Gastrocnemius medialis (tissue), 4 donors: ENCODE data around the gene TTC17. TPM values are rescaled to one million over a fixed set of nuclear protein-coding genes. Genes with fewer than 3 reads are reported as not detected.
"Not testable (repeated sequence)": the region's sequence is repeated elsewhere in the genome, so short reads cannot be mapped to it uniquely, and the experiment has no call there.

Experiments used
- ATAC-seq, 2 donors: fragments of 150-250 bp; one replicate each; pipeline ENCODE4 v1.9.1; 2016
- DNase-seq, 2 donors: peaks; one replicate each; pipeline ENCODE4 v3.0.0-alpha.2; 2019
- H3K27ac ChIP-seq, 4 donors: fragments of 200-600 bp; sonication (generic); 1 replicate in 1 of 4; 2 replicates in 3 of 4; pipeline ENCODE4 v1.5.1; 2016 to 2018; ENCODE audit warnings: mild to moderate bottlenecking in 2 of 4, moderate library complexity in 1 of 4
- H3K27me3 ChIP-seq, 3 donors: fragments of 200-600 bp; sonication (generic) in 2 of 3; 1 replicate in 1 of 3; 2 replicates in 2 of 3; pipeline versions ENCODE4 v1.5.1 to v1.6.0; 2016 to 2019; ENCODE audit warnings: mild to moderate bottlenecking in 1 of 3, moderate library complexity in 1 of 3
- H3K36me3 ChIP-seq, 2 donors: fragments of 200-600 bp; sonication (generic) in 1 of 2; one replicate each; pipeline ENCODE4 v1.5.1; 2017 to 2018
- H3K4me1 ChIP-seq, 2 donors: fragments of 200-600 bp; sonication (generic) in 1 of 2; one replicate each; pipeline ENCODE4 v1.5.1; 2016 to 2017; ENCODE audit warnings: mild to moderate bottlenecking in 2 of 2
- H3K4me3 ChIP-seq, 4 donors: fragments of 200-600 bp; sonication (generic) in 3 of 4; 1 replicate in 1 of 4; 2 replicates in 3 of 4; pipeline ENCODE4 v1.5.1; 2016 to 2019; ENCODE audit warnings: mild to moderate bottlenecking in 2 of 4
- H3K9me3 ChIP-seq, 3 donors: fragments of 200-600 bp; sonication (generic) in 2 of 3; 1 replicate in 1 of 3; 2 replicates in 2 of 3; pipeline ENCODE4 v1.5.1; 2016 to 2019
- CTCF ChIP-seq, 5 experiments: fragments of 450-650 bp in 3 of 5; fragments of 200-600 bp in 2 of 5; sonication (generic) in 2 of 5; IDR thresholded peaks in 4 of 5; conservative IDR thresholded peaks in 1 of 5; 1 replicate in 4 of 5; 2 replicates in 1 of 5; pipeline ENCODE4 v1.5.1; 2016 to 2019; ENCODE audit warnings: antibody characterized with exemption in 5 of 5, mild to moderate bottlenecking in 3 of 5, moderate library complexity in 3 of 5
- POLR2A ChIP-seq, 2 donors: fragments of 450-650 bp; IDR thresholded peaks; one replicate each; pipeline ENCODE4 v1.6.1; 2017; ENCODE audit warnings: antibody characterized with exemption in 2 of 2, mild to moderate bottlenecking in 2 of 2, moderate library complexity in 2 of 2
- in situ Hi-C, 4 donors: fragments of 200-750 bp; cut with MboI; loops; one replicate each; pipeline versions ENCODE4 v1.15.0 to v1.8.0; 2017; ENCODE audit warnings: low sequenced_read_pairs in 4 of 4
- intact Hi-C: fragments of 100-400 bp; cut with DNase I; formaldehyde crosslinking; loops from one replicate; pipeline ENCODE4 v1.15.1; 2023; ENCODE audit warnings: low total_unique reads
- total RNA-seq, 4 donors: library from RNA; depleted of rRNA; stranded (reverse); fragments of >200 nt; gene quantifications; one replicate each; pipeline versions ENCODE4 v1.1.0 to v1.2.3, GENCODE V29; 2016

The TTC17 gene
- total RNA-seq, 4 donors from 2014 or later: 31.6 to 69.0 (median 37.5) TPM

GRCh38 chr11:43418197-43418596, 59.5 kb downstream of the TTC17 start:
- Histone ChIP-seq H3K4me1 (no peaks in the 10 kb centered on the region), H3K36me3 (peaks cover 3 to 24% of the 10 kb centered on the region in 2 donors), H3K9me3 (no peaks in the 10 kb centered on the region), H3K27ac (no peak overlapping the region), H3K27me3 (no peaks in the 10 kb centered on the region), H3K4me3 (no peak overlapping the region)
- DNase-seq (no peak), ATAC-seq (no peak)
- in situ Hi-C loops: no loop called here
- TF ChIP-seq POLR2A (IDR thresholded peaks at IDR 0.05): no peak
- no peak for TF ChIP-seq CTCF (IDR thresholded peaks at IDR 0.05 in 4 of 5, conservative IDR thresholded peaks at IDR 0.05 in 1 of 5)
- intact Hi-C loops: no loop called here

- no peaks in the 10 kb centered on the region for H3K9me3 ChIP-seq
- in situ Hi-C loops: no loop called here
- no peak overlapping the region for H3K27ac ChIP-seq
Observed at GRCh38 chr11:43419460-43419859, 60.7 kb downstream of the TTC17 start.

GRCh38 chr11:43427971-43428370, 69.3 kb downstream of the TTC17 start:
- intact Hi-C loops: no loop called here

More at GRCh38 chr11:43419460-43419859, 60.7 kb downstream of the TTC17 start:
- Histone ChIP-seq H3K36me3 (peaks cover 3 to 20% of the 10 kb centered on the region in 2 donors), H3K27me3 (no peaks in the 10 kb centered on the region), H3K4me3 (no peak overlapping the region), H3K4me1 (no peaks in the 10 kb centered on the region)
- peak in 4 of 5 experiments; percentile 14 to 48 (median 31) for TF ChIP-seq CTCF (IDR thresholded peaks at IDR 0.05 in 4 of 5, conservative IDR thresholded peaks at IDR 0.05 in 1 of 5)
- TF ChIP-seq POLR2A (IDR thresholded peaks at IDR 0.05): no peak
- no peak for DNase-seq
- ATAC-seq: no peak
- intact Hi-C loops: no loop called here

GRCh38 chr11:43430916-43431315, 72.2 kb downstream of the TTC17 start:
- H3K36me3 ChIP-seq, ATAC-seq, in situ Hi-C loops, H3K4me1 ChIP-seq, H3K9me3 ChIP-seq, H3K4me3 ChIP-seq, H3K27me3 ChIP-seq, intact Hi-C loops, DNase-seq, H3K27ac ChIP-seq: not testable (repeated sequence)

More at GRCh38 chr11:43427971-43428370, 69.3 kb downstream of the TTC17 start:
- in situ Hi-C loops: no loop called here
- Histone ChIP-seq H3K4me3 (no peak overlapping the region), H3K27ac (no peak overlapping the region), H3K9me3 (no peaks in the 10 kb centered on the region), H3K4me1 (no peaks in the 10 kb centered on the region), H3K27me3 (no peaks in the 10 kb centered on the region), H3K36me3 (no peaks in the 10 kb centered on the region)
- DNase-seq (no peak), ATAC-seq (no peak)
- TF ChIP-seq CTCF (IDR thresholded peaks at IDR 0.05 in 4 of 5, conservative IDR thresholded peaks at IDR 0.05 in 1 of 5): no peak
- no peak for TF ChIP-seq POLR2A (IDR thresholded peaks at IDR 0.05)

- in situ Hi-C loops: no loop called here
- TF ChIP-seq CTCF (IDR thresholded peaks at IDR 0.05 in 4 of 5, conservative IDR thresholded peaks at IDR 0.05 in 1 of 5): no peak
- TF ChIP-seq POLR2A (IDR thresholded peaks at IDR 0.05): no peak
- Histone ChIP-seq H3K4me1 (no peaks in the 10 kb centered on the region), H3K4me3 (no peak overlapping the region), H3K27ac (no peak overlapping the region), H3K9me3 (no peaks in the 10 kb centered on the region), H3K36me3 (peaks cover 0 to 31% of the 10 kb centered on the region in 2 donors), H3K27me3 (no peaks in the 10 kb centered on the region)
- ATAC-seq (no peak), DNase-seq (no peak)
- intact Hi-C loops: no loop called here
Observed at GRCh38 chr11:43434893-43435292, 76.2 kb downstream of the TTC17 start.
